DOHH2 (cell line): ENCODE measurements around the gene LAIR2.

ENCODE experiments used
- H3F3A ChIP-seq: fragments of 200-600 bp; sonication (generic), shearing (Covaris generic); 2 replicates; pipeline ENCODE4 v1.6.0; 2016; ENCODE audit warnings: antibody characterized with exemption, mild to moderate bottlenecking; ENCODE audit not compliant: control insufficient read depth, insufficient read depth
- H3K27ac ChIP-seq: fragments of 200-600 bp; sonication (generic); 2 replicates; pipeline ENCODE4 v1.5.1; 2014; ENCODE audit warnings: low read depth, mild to moderate bottlenecking, low read length, moderate library complexity
- H3K27me3 ChIP-seq: fragments of 200-600 bp; sonication (generic); 2 replicates; pipeline ENCODE4 v1.6.1; 2014; ENCODE audit warnings: mild to moderate bottlenecking, low read length, mixed read lengths; ENCODE audit not compliant: control insufficient read depth
- H3K36me3 ChIP-seq: fragments of 200-600 bp; sonication (generic); 2 replicates; pipeline ENCODE4 v1.6.1; 2014; ENCODE audit warnings: mild to moderate bottlenecking, low read length, moderate library complexity, mixed read lengths; ENCODE audit not compliant: control insufficient read depth
- H3K4me1 ChIP-seq: fragments of 200-600 bp; sonication (generic); 2 replicates; pipeline ENCODE4 v1.6.1; 2014; ENCODE audit warnings: mild to moderate bottlenecking, low read length, mixed read lengths; ENCODE audit not compliant: control insufficient read depth
- H3K4me2 ChIP-seq: fragments of 200-600 bp; sonication (generic); 2 replicates; pipeline ENCODE4 v1.6.0; 2014; ENCODE audit warnings: mild to moderate bottlenecking, low read length, moderate library complexity
- H3K4me3 ChIP-seq: fragments of 200-600 bp; sonication (generic); 2 replicates; pipeline ENCODE4 v1.5.1; 2014; ENCODE audit warnings: mild to moderate bottlenecking, low read length, mixed read lengths
- H3K79me2 ChIP-seq: fragments of 200-600 bp; sonication (generic); 2 replicates; pipeline ENCODE4 v1.6.1; 2014; ENCODE audit warnings: mild to moderate bottlenecking, low read length, mixed read lengths; ENCODE audit not compliant: control insufficient read depth
- H3K9me2 ChIP-seq: fragments of 200-600 bp; sonication (generic); replicated peaks from 2 replicates; pipeline ENCODE4 v1.6.1; 2014; ENCODE audit warnings: mild to moderate bottlenecking, low read length, mixed read lengths; ENCODE audit not compliant: control insufficient read depth
- H3K9me3 ChIP-seq: fragments of 200-600 bp; sonication (generic); 2 replicates; pipeline ENCODE4 v1.6.1; 2014; ENCODE audit warnings: antibody characterized with exemption, low read length, mixed read lengths; ENCODE audit not compliant: control insufficient read depth, insufficient read depth
- H4K20me1 ChIP-seq: fragments of 200-600 bp; sonication (generic); 2 replicates; pipeline ENCODE4 v1.6.0; 2014; ENCODE audit warnings: low read depth, mild to moderate bottlenecking, antibody characterized with exemption, low read length, moderate library complexity; ENCODE audit not compliant: control insufficient read depth, insufficient read depth
- EZH2phosphoT487 ChIP-seq: fragments of 200-600 bp; sonication (generic); IDR thresholded peaks from 2 replicates; pipeline ENCODE4 v1.6.1; 2017; ENCODE audit warnings: borderline replicate concordance, mild to moderate bottlenecking, antibody characterized with exemption, low read length, moderate library complexity, mixed read lengths
- TF ChIP-seq, protein P1 (sequence below): fragments of 200-600 bp; sonication (generic); IDR thresholded peaks from one replicate; pipeline ENCODE4 v1.5.1; 2014; ENCODE audit warnings: antibody characterized with exemption, mild to moderate bottlenecking, low read depth, low read length; ENCODE audit not compliant: poor library complexity, severe bottlenecking

Gene LAIR2

DNA sequence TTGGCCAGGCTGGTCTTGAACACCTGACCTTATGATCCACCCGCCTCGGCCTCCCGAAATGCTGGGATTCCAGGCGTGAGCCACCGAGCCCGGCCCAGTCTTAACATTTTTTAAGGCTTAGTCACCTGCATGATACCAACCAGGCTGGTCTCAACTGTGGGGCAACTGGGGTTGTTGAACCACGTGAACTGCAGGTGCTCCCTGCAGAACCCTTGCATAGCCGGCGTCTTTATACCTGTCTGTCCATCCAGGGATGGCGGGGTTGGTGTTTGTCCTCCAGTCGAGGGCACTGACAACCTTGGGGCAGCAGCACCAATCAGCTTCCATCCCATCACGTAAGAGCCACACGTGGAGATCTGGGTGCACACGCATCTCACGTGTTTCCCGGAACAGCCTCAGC lies 46.2 kb downstream of the LAIR2 start:
- peaks cover 4% of the 10 kb centered on the region for H3K27me3 ChIP-seq

DNA sequence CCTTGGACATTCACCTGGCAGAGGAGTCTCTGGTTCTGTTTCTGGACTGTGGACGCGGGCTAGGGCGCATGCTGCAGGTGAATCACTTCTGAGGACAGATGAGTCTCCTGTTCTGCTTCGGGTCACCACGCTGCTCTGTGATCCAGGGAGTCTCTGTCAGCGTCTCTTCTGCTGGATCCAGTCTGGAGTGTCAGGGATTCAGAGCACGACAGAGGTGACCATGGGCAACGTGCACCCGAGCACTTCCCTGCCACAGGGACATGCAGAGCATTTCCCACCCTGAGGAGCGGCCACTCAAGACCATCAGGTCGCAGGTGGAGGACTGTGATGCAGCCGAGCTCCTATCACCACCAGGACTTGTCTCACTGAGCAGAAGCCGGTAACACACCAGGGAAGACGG lies 46.6 kb downstream of the LAIR2 start:
- peaks cover 4% of the 10 kb centered on the region; the same call in 1 of the 2 replicates for H3K27me3 ChIP-seq
- H3K9me2 ChIP-seq, result no peaks in the 10 kb centered on the region
- H3K4me2 ChIP-seq, result no peak overlapping the region
- 0 out of 2 replicates have a peak, but pooled peaks cover 3% of the 10 kb centered on the region for H3F3A ChIP-seq
- no peak for TF ChIP-seq EZH2phosphoT487
- TF ChIP-seq, protein P1, sequence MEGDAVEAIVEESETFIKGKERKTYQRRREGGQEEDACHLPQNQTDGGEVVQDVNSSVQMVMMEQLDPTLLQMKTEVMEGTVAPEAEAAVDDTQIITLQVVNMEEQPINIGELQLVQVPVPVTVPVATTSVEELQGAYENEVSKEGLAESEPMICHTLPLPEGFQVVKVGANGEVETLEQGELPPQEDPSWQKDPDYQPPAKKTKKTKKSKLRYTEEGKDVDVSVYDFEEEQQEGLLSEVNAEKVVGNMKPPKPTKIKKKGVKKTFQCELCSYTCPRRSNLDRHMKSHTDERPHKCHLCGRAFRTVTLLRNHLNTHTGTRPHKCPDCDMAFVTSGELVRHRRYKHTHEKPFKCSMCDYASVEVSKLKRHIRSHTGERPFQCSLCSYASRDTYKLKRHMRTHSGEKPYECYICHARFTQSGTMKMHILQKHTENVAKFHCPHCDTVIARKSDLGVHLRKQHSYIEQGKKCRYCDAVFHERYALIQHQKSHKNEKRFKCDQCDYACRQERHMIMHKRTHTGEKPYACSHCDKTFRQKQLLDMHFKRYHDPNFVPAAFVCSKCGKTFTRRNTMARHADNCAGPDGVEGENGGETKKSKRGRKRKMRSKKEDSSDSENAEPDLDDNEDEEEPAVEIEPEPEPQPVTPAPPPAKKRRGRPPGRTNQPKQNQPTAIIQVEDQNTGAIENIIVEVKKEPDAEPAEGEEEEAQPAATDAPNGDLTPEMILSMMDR, result no peak
- no peak overlapping the region for H3K4me3 ChIP-seq
- H3K4me1 ChIP-seq, result peaks cover 22% of the 10 kb centered on the region
- no peaks in the 10 kb centered on the region for H3K9me3 ChIP-seq
- no peaks in the 10 kb centered on the region for H4K20me1 ChIP-seq
- H3K79me2 ChIP-seq, result no peaks in the 10 kb centered on the region
- H3K27ac ChIP-seq, result no peak overlapping the region
- H3K36me3 ChIP-seq, result no peaks in the 10 kb centered on the region

More for the DNA sequence above, 46.2 kb downstream of the LAIR2 start:
- H3K4me1 ChIP-seq, result peaks cover 22% of the 10 kb centered on the region
- no peaks in the 10 kb centered on the region for H3K9me3 ChIP-seq
- 0 out of 2 replicates have a peak, but pooled peaks cover 3% of the 10 kb centered on the region for H3F3A ChIP-seq
- H3K4me2 ChIP-seq, result no peak overlapping the region
- no peaks in the 10 kb centered on the region for H3K9me2 ChIP-seq
- H3K27ac ChIP-seq, result no peak overlapping the region
- no peaks in the 10 kb centered on the region for H3K79me2 ChIP-seq
- H4K20me1 ChIP-seq, result no peaks in the 10 kb centered on the region
- H3K4me3 ChIP-seq, result no peak overlapping the region
- no peak for TF ChIP-seq EZH2phosphoT487
- no peaks in the 10 kb centered on the region for H3K36me3 ChIP-seq

DNA sequence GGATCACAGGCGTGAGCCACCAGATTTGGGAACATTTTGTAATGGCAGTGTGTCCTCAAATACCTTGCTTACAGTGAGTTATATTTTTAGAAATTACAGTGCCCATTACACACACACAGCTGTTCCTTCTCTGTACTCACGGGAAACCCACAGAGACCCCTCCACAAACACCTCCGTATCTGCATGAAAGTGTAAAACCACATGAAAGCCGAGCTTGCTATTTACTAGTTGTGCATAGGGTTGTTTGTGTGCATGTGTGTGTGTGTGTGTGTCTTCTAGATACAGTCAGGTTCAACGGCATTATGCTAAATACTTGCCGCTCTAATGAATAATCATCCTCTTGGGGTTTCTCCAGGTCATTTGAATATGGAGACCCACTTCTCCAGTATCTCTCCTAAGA lies 48.7 kb downstream of the LAIR2 start:
- Histone ChIP-seq H3K4me2 (peak overlapping the region; percentile 75), H4K20me1 (no peaks in the 10 kb centered on the region), H3K9me3 (no peaks in the 10 kb centered on the region), H3K36me3 (no peaks in the 10 kb centered on the region), H3K27me3 (peaks cover 4% of the 10 kb centered on the region), H3K4me3 (peak overlapping the region; percentile 66), H3K9me2 (no peaks in the 10 kb centered on the region), H3K4me1 (peaks cover 22% of the 10 kb centered on the region), H3F3A (0 out of 2 replicates have a peak, but pooled peaks cover 3% of the 10 kb centered on the region), H3K79me2 (no peaks in the 10 kb centered on the region), H3K27ac (peak overlapping the region; percentile 65)
- no peak for TF ChIP-seq EZH2phosphoT487
- TF ChIP-seq, protein P1, result no peak

- Histone ChIP-seq H4K20me1 (no peaks in the 10 kb centered on the region), H3F3A (0 out of 2 replicates have a peak, but pooled peaks cover 3% of the 10 kb centered on the region), H3K4me2 (peak overlapping the region; percentile 75), H3K9me3 (no peaks in the 10 kb centered on the region), H3K4me3 (peak overlapping the region; percentile 66), H3K27ac (peak overlapping the region; percentile 65), H3K4me1 (peaks cover 22% of the 10 kb centered on the region), H3K36me3 (no peaks in the 10 kb centered on the region), H3K9me2 (no peaks in the 10 kb centered on the region), H3K27me3 (peaks cover 7% of the 10 kb centered on the region), H3K79me2 (no peaks in the 10 kb centered on the region)
- TF ChIP-seq, protein P1, result no peak
- no peak for TF ChIP-seq EZH2phosphoT487
These were observed 49.6 kb downstream of the LAIR2 start for GRCh38 chr19:54551950-54552912.
